Heart right ventricle (tissue), 16 donors: ENCODE results near the gene AMZ2. TPM values are rescaled to one million over a fixed set of nuclear protein-coding genes. Genes with fewer than 3 reads are reported as not detected.
A peak's percentile ranks its signal among the peaks of the same experiment; 100 is the strongest.

Experiments
- ATAC-seq, 8 donors: fragments of 200-7000 bp; cut with Tn5 transposase; one replicate each; pipeline ENCODE4 v1.9.1; 2020; ENCODE audit warnings: mild to moderate bottlenecking in 8 of 8, moderate library complexity in 8 of 8, moderate number of reproducible peaks in 1 of 8
- DNase-seq, 2 donors: peaks; one replicate each; pipeline ENCODE4 v3.0.0-alpha.2; 2020
- H3K27ac ChIP-seq, 10 donors: fragments of 200-600 bp; sonication (generic) in 2 of 10; one replicate each; pipeline versions ENCODE4 v1.5.0 to v1.8.0; 2020 to 2022; ENCODE audit warnings: mild to moderate bottlenecking in 3 of 10
- H3K27me3 ChIP-seq, 7 donors: fragments of 200-600 bp; one replicate each; pipeline ENCODE4 v1.8.0; 2021 to 2022; ENCODE audit warnings: mild to moderate bottlenecking in 2 of 7
- H3K36me3 ChIP-seq, 9 donors: fragments of 200-600 bp; sonication (generic) in 1 of 9; one replicate each; pipeline versions ENCODE4 v1.5.0 to v1.8.0; 2020 to 2022; ENCODE audit warnings: mild to moderate bottlenecking in 2 of 9
- H3K4me1 ChIP-seq, 9 donors: fragments of 200-600 bp; sonication (generic) in 1 of 9; one replicate each; pipeline versions ENCODE4 v1.5.0 to v1.8.0; 2020 to 2022; ENCODE audit warnings: mild to moderate bottlenecking in 4 of 9
- H3K4me3 ChIP-seq, 10 donors: fragments of 200-600 bp; sonication (generic) in 2 of 10; one replicate each; pipeline versions ENCODE4 v1.5.0 to v1.8.0; 2020 to 2022; ENCODE audit warnings: mild to moderate bottlenecking in 7 of 10, moderate library complexity in 2 of 10
- H3K9me3 ChIP-seq, 11 donors: fragments of 200-600 bp in 10 of 11; sonication (generic) in 2 of 11; one replicate each; pipeline versions ENCODE4 v1.5.0 to v1.8.0; 2013 to 2022; ENCODE audit warnings: mild to moderate bottlenecking in 2 of 11, control low read depth in 1 of 11, moderate library complexity in 1 of 11
- CTCF ChIP-seq, 9 donors: fragments of 200-600 bp; sonication (generic) in 2 of 9; IDR thresholded peaks; one replicate each; pipeline versions ENCODE4 v1.5.0 to v1.8.0; 2021 to 2022; ENCODE audit warnings: antibody characterized with exemption in 9 of 9, mild to moderate bottlenecking in 5 of 9, moderate library complexity in 1 of 9
- WGBS, 2 donors: extraction: QIAGEN DNeasy Blood & Tissue Kit; methylation state at CpG; one replicate each; pipeline ENCODE4 v1.1.7; 2013; ENCODE audit warnings: inconsistent platforms in 1 of 2; 5-methylcytosine and 5-hydroxymethylcytosine counted together
- intact Hi-C, 10 donors: fragments of 100-400 bp; cut with DNase I; formaldehyde crosslinking; loops; one replicate each; pipeline versions ENCODE4 v1.11.1 to v1.14.2; 2022
- polyA plus RNA-seq, 2 donors: library from polyadenylated mRNA; stranded (reverse); fragments of 200-250 nt; gene quantifications; one replicate each; pipeline ENCODE4 v1.2.3, GENCODE V29; 2013
- total RNA-seq, 10 donors: library from RNA; stranded (reverse); fragmentation: NEBNext Ultra II Directional in 3 of 10; extraction: Animal tissue kit (Norgen Biotek cat#: 25700) in 3 of 10; gene quantifications; one replicate each; pipeline versions ENCODE4 v1.2.1 to v1.2.4, GENCODE V29; 2021 to 2023
- donor health status: Arrhythmogenic right ventricular cardiomyopathy.
- donor health status: ischemic (EF 13 %, LVEDD 7.1; RV severe dilation, severe dysfunction).
- donor health status: healthy with polysubstance abuse.
- donor health status: DM: no; HTN: yes; CAD: no.
- donor health status: DM: no; HTN: no; CAD: no.
- donor health status: ischemic (EF 25% LVEDD 6.9; RV normal size, moderate dysfunction).
- donor health status: ischemic (EF 25% LVEDD 5.7; RV mildly dilated, moderate dysfunction).
- donor health status: healthy.
- donor health status: DM: yes; HTN: yes; CAD: no.
- donor health status: Ischemic cardiomyopathy.
- donor health status: ischemic (EF 35%, LVEDD 5.7; RV mildly dilated, moderate dysfunction).
- donor health status: nonischemic (EF 11% LVEDD 7.7; RV severe dilation, severe dysfunction).
- donor health status: DM: yes; HTN: yes; CAD: no.
- donor health status: PGD.
- donor health status: ischemic (EF 29% LVEDD 5.4; RV normal size, mild dysfunction).
- donor health status: nonischemic (EF 23%, LVEDD 6.1; RV moderate dilation, normal function).

The AMZ2 gene
- total and polyA plus RNA-seq, 12 donors: 41.6 to 140 (median 106) TPM

- Histone ChIP-seq H3K4me3 (peak overlapping the region in 1 of 10 donors; percentile 78), H3K4me1 (peaks cover 4 to 51% (median 20%) of the 10 kb centered on the region in 9 donors), H3K27me3 (peaks cover 0 to 20% (median 10%) of the 10 kb centered on the region in 7 donors), H3K9me3 (no peaks in the 10 kb centered on the region), H3K27ac (peak overlapping the region in 3 of 10 donors; percentile 4 to 98 (median 56)), H3K36me3 (no peaks in the 10 kb centered on the region)
- WGBS, 2 donors: 87 to 89% methylated on average over 7 of the region's 7 CpGs
- DNase-seq (no peak), ATAC-seq (no peak)
- intact Hi-C loops: no loop called here
- peak in 1 of 9 donors; percentile 14 for TF ChIP-seq CTCF (IDR thresholded peaks at IDR 0.05)
Measured at GRCh38 chr17:68288804-68289203, 41.0 kb downstream of the AMZ2 start.

GRCh38 chr17:68289473-68289872 lies 41.6 kb downstream of the AMZ2 start:
- Histone ChIP-seq H3K36me3 (no peaks in the 10 kb centered on the region), H3K27ac (peak overlapping the region in 3 of 10 donors; percentile 4 to 98 (median 85)), H3K4me3 (peak overlapping the region in 2 of 10 donors; percentile 70 to 78), H3K27me3 (peaks cover 0 to 24% (median 14%) of the 10 kb centered on the region in 7 donors), H3K9me3 (no peaks in the 10 kb centered on the region), H3K4me1 (peaks cover 4 to 51% (median 20%) of the 10 kb centered on the region in 9 donors)
- no peak for TF ChIP-seq CTCF (IDR thresholded peaks at IDR 0.05)
- ATAC-seq: no peak
- 85 to 87% methylated on average over 7 of the region's 7 CpGs for WGBS, 2 donors
- intact Hi-C loops: no loop called here
- no peak for DNase-seq

- no peak for ATAC-seq
- 38 to 44% methylated on average over 9 of the region's 9 CpGs for WGBS, 2 donors
- Histone ChIP-seq H3K4me1 (peaks cover 4 to 51% (median 20%) of the 10 kb centered on the region in 9 donors), H3K9me3 (no peaks in the 10 kb centered on the region), H3K4me3 (peak overlapping the region in 6 of 10 donors; percentile 70 to 85 (median 72)), H3K36me3 (no peaks in the 10 kb centered on the region), H3K27me3 (peaks cover 0 to 26% (median 14%) of the 10 kb centered on the region in 7 donors), H3K27ac (peak overlapping the region in 4 of 10 donors; percentile 68 to 98 (median 83))
- DNase-seq: no peak
- TF ChIP-seq CTCF (IDR thresholded peaks at IDR 0.05): no peak
- intact Hi-C loops: loop anchor here in 3 of 10 donors (5.0 to 10.0 kb wide), 3 partner anchors 87 to 105 kb away; no protein-coding TSS in a partner anchor
Measured at GRCh38 chr17:68289936-68290267, 42.1 kb downstream of the AMZ2 start.

- peak in 5 of 8 donors; percentile 13 to 27 (median 16) for ATAC-seq
- H3K4me1 ChIP-seq: peaks cover 4 to 51% (median 20%) of the 10 kb centered on the region in 9 donors
- no peaks in the 10 kb centered on the region for H3K36me3 ChIP-seq
- WGBS, 2 donors: 2 to 3% methylated on average over 50 of the region's 50 CpGs
- H3K27me3 ChIP-seq: peaks cover 0 to 26% (median 14%) of the 10 kb centered on the region in 7 donors
- no peak for TF ChIP-seq CTCF (IDR thresholded peaks at IDR 0.05)
- DNase-seq: peak; percentile 14 to 34
- intact Hi-C loops: loop anchor here in 3 of 10 donors (5.0 to 10.0 kb wide), 3 partner anchors 87 to 104 kb away; no protein-coding TSS in a partner anchor
- H3K4me3 ChIP-seq: peak overlapping the region in 9 of 10 donors; percentile 44 to 85 (median 72)
- H3K9me3 ChIP-seq: no peaks in the 10 kb centered on the region
- peak overlapping the region in 7 of 10 donors; percentile 68 to 98 (median 82) for H3K27ac ChIP-seq
Measured at GRCh38 chr17:68290268-68290954, 42.6 kb downstream of the AMZ2 start.
